CD4-positive, CD25-positive, alpha-beta regulatory T cell (primary cell): Measurements from ENCODE around the gene HVCN1. TPM values are rescaled to one million over a fixed set of nuclear protein-coding genes. Genes with fewer than 3 reads are reported as not detected.
A peak's percentile ranks its signal among the peaks of the same experiment; 100 is the strongest.

Experiments
- ATAC-seq, 2 donors: fragments of 150-1000 bp; cut with Tn5 transposase; one replicate each; pipeline ENCODE4 v1.10.0; 2021; ENCODE audit warnings: low read depth in 2 of 2, moderate number of reproducible peaks in 2 of 2, moderate library complexity in 1 of 2
- DNase-seq, 3 donors: peaks; one replicate each; pipeline versions ENCODE4 v3.0.0 to v3.0.0-alpha.2; 2012 to 2022; ENCODE audit warnings: mixed read lengths in 1 of 3
- H3K27ac ChIP-seq: one replicate; pipeline ENCODE4 v1.7.0; 2013; ENCODE audit warnings: mild to moderate bottlenecking, low read length; ENCODE audit not compliant: insufficient read depth, poor library complexity, severe bottlenecking
- H3K27me3 ChIP-seq: one replicate; pipeline ENCODE4 v1.7.0; 2013; ENCODE audit warnings: low read length; ENCODE audit not compliant: control insufficient read depth, insufficient read depth
- H3K36me3 ChIP-seq: one replicate; pipeline ENCODE4 v1.7.0; 2013; ENCODE audit warnings: mild to moderate bottlenecking, low read length, moderate library complexity; ENCODE audit not compliant: control insufficient read depth, insufficient read depth
- H3K4me1 ChIP-seq: 2 replicates; pipeline ENCODE4 v1.7.0; 2013; ENCODE audit warnings: mild to moderate bottlenecking, low read length; ENCODE audit not compliant: insufficient read depth, control insufficient read depth, poor library complexity, severe bottlenecking
- H3K4me3 ChIP-seq: one replicate; pipeline ENCODE4 v1.7.0; 2013; ENCODE audit warnings: low read depth, mild to moderate bottlenecking, low read length, moderate library complexity
- H3K9me3 ChIP-seq, 2 experiments: 1 replicate in 1 of 2; 2 replicates in 1 of 2; pipeline ENCODE4 v1.7.0; 2013; ENCODE audit warnings: low read length in 2 of 2, mild to moderate bottlenecking in 1 of 2, moderate library complexity in 1 of 2; ENCODE audit not compliant: control insufficient read depth in 2 of 2
- H3K27ac Mint-ChIP-seq, 3 donors: one replicate each; pipeline ENCODE4 v1.8.0; 2020 to 2022; ENCODE audit warnings: mild to moderate bottlenecking in 3 of 3, mixed read lengths in 3 of 3, moderate library complexity in 2 of 3
- H3K27me3 Mint-ChIP-seq: one replicate; pipeline ENCODE4 v1.8.0; 2022; ENCODE audit warnings: mild to moderate bottlenecking, mixed read lengths
- H3K36me3 Mint-ChIP-seq: one replicate; pipeline ENCODE4 v1.8.0; 2020; ENCODE audit warnings: mixed read lengths
- H3K4me1 Mint-ChIP-seq, 4 donors: one replicate each; pipeline ENCODE4 v1.8.0; 2020 to 2022; ENCODE audit warnings: mixed read lengths in 4 of 4, mild to moderate bottlenecking in 1 of 4
- H3K4me3 Mint-ChIP-seq, 4 donors: one replicate each; pipeline ENCODE4 v1.8.0; 2020 to 2022; ENCODE audit warnings: mild to moderate bottlenecking in 4 of 4, mixed read lengths in 4 of 4, moderate library complexity in 3 of 4
- H3K9me3 Mint-ChIP-seq, 7 donors: one replicate each; pipeline ENCODE4 v1.8.0; 2020 to 2022; ENCODE audit warnings: mixed read lengths in 7 of 7, mild to moderate bottlenecking in 3 of 7, moderate library complexity in 2 of 7
- polyA plus RNA-seq, 4 donors: library from polyadenylated mRNA; unstranded; fragments of 300-500 nt; fragmentation: Illumina TruSeq; gene quantifications; one replicate each; pipeline ENCODE4 v1.2.3, GENCODE V29; 2021
- total RNA-seq: library from RNA; stranded (reverse); gene quantifications from one replicate; pipeline ENCODE4 v1.2.3, GENCODE V29; 2022

The HVCN1 gene
- total and polyA plus RNA-seq, 5 donors from 2014 or later = 6.1 to 50.0 (median 22.1) TPM

- no peaks in the 10 kb centered on the region for H3K9me3 ChIP-seq
- Mint-ChIP-seq H3K4me1 (peaks cover 0 to 13% (median 10%) of the 10 kb centered on the region in 4 donors), H3K36me3 (no peaks in the 10 kb centered on the region), H3K4me3 (no peak overlapping the region), H3K27ac (no peak overlapping the region), H3K9me3 (no peaks in the 10 kb centered on the region), H3K27me3 (no peaks in the 10 kb centered on the region)
- H3K4me3 ChIP-seq = no peak overlapping the region
- no peak for DNase-seq
- no peaks in the 10 kb centered on the region for H3K36me3 ChIP-seq
- H3K4me1 ChIP-seq = peaks cover 7% of the 10 kb centered on the region
- no peaks in the 10 kb centered on the region for H3K27me3 ChIP-seq
- H3K27ac ChIP-seq = no peak overlapping the region
- no peak for ATAC-seq
Measured at GRCh38 chr12:110699591-110700445, 10.9 kb upstream of the HVCN1 start.

GRCh38 chr12:110698171-110698902 lies 9.4 kb upstream of the HVCN1 start:
- peak; percentile 99 for ATAC-seq

DNA sequence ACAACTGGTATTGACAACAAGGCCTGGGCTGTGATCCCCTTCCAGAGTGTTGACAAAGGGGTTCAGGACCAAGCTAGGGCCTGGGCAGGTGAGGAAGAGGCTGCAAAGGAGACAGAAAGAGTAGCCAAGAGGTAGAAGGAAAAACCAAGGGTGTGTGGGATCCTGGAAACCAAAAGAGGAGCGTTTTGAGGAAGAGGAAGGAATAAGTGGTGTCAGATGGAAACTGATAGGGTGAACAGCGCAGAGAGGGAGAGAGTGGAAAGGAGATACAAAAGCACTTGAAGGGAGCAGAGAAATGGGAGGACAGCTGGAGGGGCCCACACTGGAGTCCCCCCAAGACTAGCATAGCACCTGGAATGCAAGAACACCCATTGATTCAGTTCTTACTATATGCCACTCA lies 8.3 kb upstream of the HVCN1 start:
- no peak for ATAC-seq
- H3K36me3 ChIP-seq = no peaks in the 10 kb centered on the region
- H3K4me3 Mint-ChIP-seq = no peak overlapping the region
- peaks cover 7% of the 10 kb centered on the region for H3K4me1 ChIP-seq
- peaks cover 0 to 18% (median 11%) of the 10 kb centered on the region in 4 donors for H3K4me1 Mint-ChIP-seq
- DNase-seq = no peak
- peak overlapping the region in 1 of 3 donors; percentile 2 for H3K27ac Mint-ChIP-seq
- no peaks in the 10 kb centered on the region for H3K27me3 Mint-ChIP-seq
- no peaks in the 10 kb centered on the region for H3K9me3 Mint-ChIP-seq
- no peaks in the 10 kb centered on the region for H3K9me3 ChIP-seq
- no peaks in the 10 kb centered on the region for H3K27me3 ChIP-seq
- H3K4me3 ChIP-seq = no peak overlapping the region
- no peaks in the 10 kb centered on the region for H3K36me3 Mint-ChIP-seq
- no peak overlapping the region for H3K27ac ChIP-seq

More at GRCh38 chr12:110698171-110698902, 9.4 kb upstream of the HVCN1 start:
- no peaks in the 10 kb centered on the region for H3K36me3 Mint-ChIP-seq
- Histone ChIP-seq H3K27me3 (no peaks in the 10 kb centered on the region), H3K9me3 (no peaks in the 10 kb centered on the region), H3K36me3 (no peaks in the 10 kb centered on the region), H3K4me1 (peaks cover 7% of the 10 kb centered on the region), H3K27ac (no peak overlapping the region), H3K4me3 (no peak overlapping the region)
- H3K4me3 Mint-ChIP-seq = peak overlapping the region in 2 of 4 donors; percentile 24 to 31
- no peaks in the 10 kb centered on the region for H3K9me3 Mint-ChIP-seq
- peaks cover 0 to 18% (median 10%) of the 10 kb centered on the region in 4 donors for H3K4me1 Mint-ChIP-seq
- no peaks in the 10 kb centered on the region for H3K27me3 Mint-ChIP-seq
- DNase-seq = peak; percentile 60 to 93 (median 81)
- H3K27ac Mint-ChIP-seq = peak overlapping the region in 2 of 3 donors; percentile 73 to 76

- Histone ChIP-seq H3K9me3 (no peaks in the 10 kb centered on the region), H3K4me1 (peaks cover 7% of the 10 kb centered on the region), H3K27me3 (no peaks in the 10 kb centered on the region), H3K36me3 (no peaks in the 10 kb centered on the region), H3K4me3 (no peak overlapping the region), H3K27ac (no peak overlapping the region)
- H3K27me3 Mint-ChIP-seq = no peaks in the 10 kb centered on the region
- H3K4me1 Mint-ChIP-seq = peaks cover 0 to 28% (median 15%) of the 10 kb centered on the region in 4 donors
- H3K36me3 Mint-ChIP-seq = no peaks in the 10 kb centered on the region
- no peak overlapping the region for H3K4me3 Mint-ChIP-seq
- H3K9me3 Mint-ChIP-seq = no peaks in the 10 kb centered on the region
- DNase-seq = no peak
- ATAC-seq = no peak
- no peak overlapping the region for H3K27ac Mint-ChIP-seq
Measured at GRCh38 chr12:110696283-110696682, 7.4 kb upstream of the HVCN1 start.

DNA sequence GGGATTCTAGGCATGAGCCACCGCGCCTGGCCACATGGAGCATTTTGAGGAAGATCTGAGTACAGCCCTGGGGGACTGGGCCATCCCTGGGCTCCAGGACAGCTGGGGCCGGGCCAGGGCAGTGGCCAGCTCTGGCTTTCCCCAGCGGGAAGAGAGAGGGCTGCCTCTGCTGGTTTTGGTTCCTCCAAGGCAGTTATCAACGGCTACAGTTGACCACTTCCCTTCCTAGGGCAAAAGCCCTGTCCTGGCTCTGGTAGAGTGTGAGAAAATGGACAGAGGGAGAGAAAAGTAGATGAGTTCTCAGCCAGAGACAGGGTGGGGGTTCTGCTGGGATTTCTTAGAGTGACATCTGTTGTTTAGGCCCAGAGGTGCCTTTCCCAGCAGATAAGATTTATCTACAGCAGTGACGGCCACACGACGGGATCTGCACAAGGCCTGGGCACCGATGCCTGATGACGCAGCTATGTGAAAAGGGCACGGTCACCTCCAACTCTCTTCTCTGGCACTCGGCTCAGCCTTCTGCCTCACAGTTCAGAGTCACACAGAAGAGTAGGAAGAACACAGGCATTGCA lies 5.5 kb upstream of the HVCN1 start:
- H3K4me3 ChIP-seq = no peak overlapping the region
- DNase-seq = no peak
- H3K36me3 Mint-ChIP-seq = no peaks in the 10 kb centered on the region
- H3K4me1 ChIP-seq = peaks cover 17% of the 10 kb centered on the region
- no peaks in the 10 kb centered on the region for H3K9me3 Mint-ChIP-seq
- no peaks in the 10 kb centered on the region for H3K36me3 ChIP-seq
- H3K9me3 ChIP-seq = no peaks in the 10 kb centered on the region
- peaks cover 0 to 43% (median 25%) of the 10 kb centered on the region in 4 donors for H3K4me1 Mint-ChIP-seq
- H3K27ac Mint-ChIP-seq = peak overlapping the region in 2 of 3 donors; percentile 11 to 71
- H3K27ac ChIP-seq = no peak overlapping the region
- ATAC-seq = no peak
- peak overlapping the region in 1 of 4 donors; percentile 78 for H3K4me3 Mint-ChIP-seq
- no peaks in the 10 kb centered on the region for H3K27me3 ChIP-seq
- peaks cover 9% of the 10 kb centered on the region for H3K27me3 Mint-ChIP-seq

GRCh38 chr12:110693731-110694130 lies 4.8 kb upstream of the HVCN1 start:
- H3K27ac ChIP-seq = no peak overlapping the region
- Mint-ChIP-seq H3K36me3 (no peaks in the 10 kb centered on the region), H3K27ac (no peak overlapping the region), H3K4me1 (peaks cover 0 to 44% (median 26%) of the 10 kb centered on the region in 4 donors), H3K27me3 (peaks cover 9% of the 10 kb centered on the region), H3K9me3 (no peaks in the 10 kb centered on the region), H3K4me3 (no peak overlapping the region)
- H3K4me1 ChIP-seq = peaks cover 20% of the 10 kb centered on the region
- no peaks in the 10 kb centered on the region for H3K27me3 ChIP-seq
- ATAC-seq (no peak), DNase-seq (no peak)
- H3K4me3 ChIP-seq = no peak overlapping the region
- no peaks in the 10 kb centered on the region for H3K36me3 ChIP-seq
- H3K9me3 ChIP-seq = no peaks in the 10 kb centered on the region

DNA sequence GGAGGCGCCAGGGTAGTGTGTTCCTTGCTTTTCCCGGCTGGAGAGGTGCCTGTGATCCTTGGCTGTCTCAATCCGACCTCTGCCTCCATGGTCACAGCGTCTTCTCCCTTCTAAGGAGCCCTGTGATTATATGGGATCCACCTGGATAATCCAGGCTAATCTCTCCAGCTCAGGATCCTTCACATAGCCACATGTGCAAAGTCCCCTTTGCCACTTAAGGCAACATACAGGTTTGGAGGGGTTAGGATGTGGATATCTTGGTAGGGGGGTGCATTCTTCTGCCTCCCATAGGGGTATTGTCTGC lies 1.2 kb upstream of the HVCN1 start:
- H3K27me3 ChIP-seq = no peaks in the 10 kb centered on the region
- peaks cover 2% of the 10 kb centered on the region for H3K36me3 ChIP-seq
- Mint-ChIP-seq H3K27ac (peak overlapping the region; percentile 71 to 95 (median 72)), H3K36me3 (peaks cover 18% of the 10 kb centered on the region), H3K4me1 (peaks cover 7 to 65% (median 34%) of the 10 kb centered on the region in 4 donors), H3K27me3 (peaks cover 15% of the 10 kb centered on the region), H3K9me3 (no peaks in the 10 kb centered on the region), H3K4me3 (peak overlapping the region; percentile 89 to 96 (median 96))
- no peaks in the 10 kb centered on the region for H3K9me3 ChIP-seq
- H3K27ac ChIP-seq = peak overlapping the region; percentile 63
- DNase-seq = no peak
- H3K4me1 ChIP-seq = peaks cover 29% of the 10 kb centered on the region
- ATAC-seq = no peak
- H3K4me3 ChIP-seq = peak overlapping the region; percentile 16
